HepG2 (cell line): ENCODE results near the gene NPB. TPM values are rescaled to one million over a fixed set of nuclear protein-coding genes. Genes with fewer than 3 reads are reported as not detected.

Source experiments
- AKNA ChIP-seq: sonication (generic); formaldehyde crosslinking; IDR thresholded peaks from 2 replicates; pipeline ENCODE4 v1.4.0; 2020; ENCODE audit warnings: missing genetic modification reagents, borderline replicate concordance
- CSRNP1 ChIP-seq: sonication (generic); formaldehyde crosslinking; IDR thresholded peaks from 2 replicates; pipeline ENCODE4 v1.8.1; 2023; ENCODE audit warnings: mild to moderate bottlenecking, missing genetic modification reagents
- ELK4 ChIP-seq: sonication (generic); formaldehyde crosslinking; IDR thresholded peaks from 2 replicates; pipeline ENCODE4 v1.9.0; 2021; ENCODE audit warnings: missing genetic modification reagents, borderline replicate concordance
- HDAC2 ChIP-seq: sonication (generic); formaldehyde crosslinking; IDR thresholded peaks from 2 replicates; pipeline ENCODE4 v1.4.0; 2020; ENCODE audit warnings: missing genetic modification reagents
- MXI1 ChIP-seq: IDR thresholded peaks from 3 replicates; pipeline ENCODE4 v1.6.1; 2012; ENCODE audit warnings: low read depth, low read length, inconsistent platforms, borderline replicate concordance
- NBN ChIP-seq: fragments of 450-650 bp; conservative IDR thresholded peaks from 2 replicates; pipeline ENCODE4 v1.6.1; 2017
- PAF1 ChIP-seq: IDR thresholded peaks from 2 replicates; pipeline ENCODE4 v1.6.1; 2016; ENCODE audit warnings: missing genetic modification reagents, missing compliant biosample characterization
- RERE ChIP-seq: IDR thresholded peaks from 2 replicates; pipeline ENCODE4 v1.6.1; 2016; ENCODE audit warnings: low read depth, missing genetic modification reagents, missing compliant biosample characterization
- SMYD3 ChIP-seq: sonication (generic); formaldehyde crosslinking; IDR thresholded peaks from 2 replicates; pipeline ENCODE4 v1.8.1; 2023; ENCODE audit warnings: mild to moderate bottlenecking, missing genetic modification reagents
- ZBTB42 ChIP-seq: sonication (generic); formaldehyde crosslinking; IDR thresholded peaks from 2 replicates; pipeline ENCODE4 v1.5.0; 2020; ENCODE audit warnings: mild to moderate bottlenecking, missing genetic modification reagents
- ZNF24 ChIP-seq: fragments of 450-650 bp; IDR thresholded peaks from 2 replicates; pipeline ENCODE4 v1.6.1; 2017; ENCODE audit warnings: antibody characterized with exemption, mild to moderate bottlenecking
- ZNF619 ChIP-seq: sonication (generic); formaldehyde crosslinking; IDR thresholded peaks from 2 replicates; pipeline ENCODE4 v1.4.0; 2020; ENCODE audit warnings: mild to moderate bottlenecking, missing genetic modification reagents
- ZNF704 ChIP-seq: sonication (generic); formaldehyde crosslinking; IDR thresholded peaks from 2 replicates; pipeline ENCODE4 v1.8.1; 2023; ENCODE audit warnings: mild to moderate bottlenecking, inconsistent platforms, moderate library complexity, missing genetic modification reagents, borderline replicate concordance
- ZNF878 ChIP-seq: sonication (generic); formaldehyde crosslinking; IDR thresholded peaks from 2 replicates; pipeline ENCODE4 v1.8.1; 2023; ENCODE audit warnings: mild to moderate bottlenecking, missing genetic modification reagents, moderate library complexity
- polyA plus RNA-seq, 8 experiments: library from polyadenylated mRNA; depleted of rRNA in 3 of 8; stranded (reverse) in 7 of 8; unstranded in 1 of 8; fragments of >200 nt; fragmentation: Illumina TruSeq in 4 of 8; extraction: Trizol in 4 of 8; gene quantifications; 2 replicates each; pipeline versions ENCODE4 v1.2.1 to v1.2.3, GENCODE V29; 2011 to 2016; ENCODE audit warnings: low read depth in 4 of 8, missing spikeins in 1 of 8, mixed read lengths in 1 of 8; ENCODE audit not compliant: insufficient read depth in 1 of 8
- total RNA-seq, 5 experiments: library from RNA; depleted of rRNA; stranded (reverse); fragments of >200 nt; fragmentation: Illumina TruSeq; extraction: Trizol; gene quantifications; 2 replicates each; pipeline ENCODE4 v1.2.3, GENCODE V29; 2016; ENCODE audit warnings: low read depth in 1 of 5

NPB gene
- total and polyA plus RNA-seq, 2 of the 13 experiments (the other 11 are each of a cell fraction or from before 2014, with no cell fraction given): 0.11 to 0.93 TPM

GRCh38 chr17:81902653-81903414 is 796 bp downstream of the NPB start (continued):
- TF ChIP-seq RERE (CRISPR knock-in tag) (no peak), ELK4 (no peak), ZNF24 (no peak), AKNA (no peak), MXI1 (no peak), NBN (no peak), ZNF878 (no peak), HDAC2 (CRISPR knock-in tag) (0 out of 2 replicates have a peak, but pooled peaks have one; percentile 20), PAF1 (CRISPR knock-in tag) (peak; percentile 94; the same call in 1 of the 2 replicates), ZNF619 (CRISPR knock-in tag) (0 out of 2 replicates have a peak, but pooled peaks have one; percentile 47), CSRNP1 (CRISPR knock-in tag) (peak; percentile 74; the same call in 1 of the 2 replicates), ZBTB42 (CRISPR knock-in tag) (no peak; the same call in 1 of the 2 replicates), SMYD3 (CRISPR knock-in tag) (no peak), ZNF704 (no peak)
